Mesenchymal stem cell (in vitro differentiated cells and primary cell): ENCODE data around the gene FES.

Source experiments
- DNase-seq: peaks from one replicate; pipeline ENCODE4 v3.0.0-alpha.2; 2013
- H2AFZ ChIP-seq: one replicate; pipeline ENCODE4 v1.6.1; 2013; ENCODE audit warnings: low read depth, mild to moderate bottlenecking, control low read depth, inconsistent platforms, low read length, moderate library complexity
- H2AK5ac ChIP-seq: 2 replicates; pipeline ENCODE4 v1.6.1; 2013; ENCODE audit warnings: low read length, moderate library complexity, mild to moderate bottlenecking, inconsistent platforms; ENCODE audit not compliant: severe bottlenecking
- H2BK120ac ChIP-seq: one replicate; pipeline ENCODE4 v1.6.1; 2013; ENCODE audit warnings: low read depth, mild to moderate bottlenecking, inconsistent platforms, low read length, moderate library complexity
- H2BK12ac ChIP-seq, 2 experiments: one replicate each; pipeline ENCODE4 v1.6.1; 2013; ENCODE audit warnings: inconsistent platforms in 2 of 2, low read length in 2 of 2, mild to moderate bottlenecking in 2 of 2, moderate library complexity in 2 of 2, control low read depth in 1 of 2
- H2BK15ac ChIP-seq: one replicate; pipeline ENCODE4 v1.6.1; 2013; ENCODE audit warnings: mild to moderate bottlenecking, low read depth, inconsistent platforms; ENCODE audit not compliant: poor library complexity, severe bottlenecking
- H2BK5ac ChIP-seq: 2 replicates; pipeline ENCODE4 v1.6.1; 2013; ENCODE audit warnings: low read depth, mild to moderate bottlenecking, low read length, control low read depth, inconsistent platforms; ENCODE audit not compliant: poor library complexity, severe bottlenecking
- H3K14ac ChIP-seq, 2 experiments: one replicate each; pipeline ENCODE4 v1.6.1; 2013; ENCODE audit warnings: inconsistent platforms in 2 of 2, low read length in 2 of 2, control low read depth in 1 of 2, mild to moderate bottlenecking in 1 of 2, moderate library complexity in 1 of 2
- H3K18ac ChIP-seq, 2 experiments: one replicate each; pipeline ENCODE4 v1.6.1; 2013; ENCODE audit warnings: inconsistent platforms in 2 of 2, low read length in 2 of 2, control low read depth in 1 of 2, low read depth in 1 of 2, mild to moderate bottlenecking in 1 of 2
- H3K23ac ChIP-seq, 2 experiments: one replicate each; pipeline ENCODE4 v1.6.1; 2013; ENCODE audit warnings: inconsistent platforms in 2 of 2, low read length in 2 of 2, mild to moderate bottlenecking in 2 of 2, moderate library complexity in 2 of 2, control low read depth in 1 of 2
- H3K27ac ChIP-seq: 2 replicates; pipeline ENCODE4 v1.5.1; 2013; ENCODE audit warnings: mild to moderate bottlenecking, moderate library complexity, low read length, control low read depth, inconsistent platforms; ENCODE audit not compliant: poor library complexity, severe bottlenecking
- H3K27me3 ChIP-seq, 2 experiments: 2 replicates each; pipeline versions ENCODE4 v1.6.1 to v1.7.0; 2013; ENCODE audit warnings: low read length in 2 of 2, mild to moderate bottlenecking in 2 of 2, moderate library complexity in 2 of 2, control low read depth in 1 of 2, inconsistent platforms in 1 of 2; ENCODE audit not compliant: control insufficient read depth in 1 of 2, insufficient read depth in 1 of 2
- H3K36me3 ChIP-seq, 2 experiments: 2 replicates each; pipeline versions ENCODE4 v1.6.1 to v1.7.0; 2013; ENCODE audit warnings: low read length in 2 of 2, control low read depth in 1 of 2, inconsistent platforms in 1 of 2, low read depth in 1 of 2, mild to moderate bottlenecking in 1 of 2; ENCODE audit not compliant: insufficient read depth in 2 of 2, control insufficient read depth in 1 of 2
- H3K4ac ChIP-seq, 2 experiments: one replicate each; pipeline ENCODE4 v1.6.1; 2013; ENCODE audit warnings: inconsistent platforms in 2 of 2, low read length in 2 of 2, mild to moderate bottlenecking in 2 of 2, moderate library complexity in 2 of 2, control low read depth in 1 of 2, low read depth in 1 of 2
- H3K4me1 ChIP-seq: 2 replicates; pipeline ENCODE4 v1.6.1; 2013; ENCODE audit warnings: low read depth, low read length, control low read depth; ENCODE audit not compliant: control insufficient read depth, insufficient read depth
- H3K4me2 ChIP-seq: 2 replicates; pipeline ENCODE4 v1.6.1; 2013; ENCODE audit warnings: low read length, mild to moderate bottlenecking, inconsistent platforms; ENCODE audit not compliant: poor library complexity, severe bottlenecking
- H3K4me3 ChIP-seq, 2 experiments: 2 replicates each; pipeline versions ENCODE4 v1.5.1 to v1.7.0; 2013; ENCODE audit warnings: low read length in 2 of 2, mild to moderate bottlenecking in 2 of 2, control low read depth in 1 of 2, low read depth in 1 of 2; ENCODE audit not compliant: insufficient read depth in 1 of 2
- H3K79me1 ChIP-seq: replicated peaks from 2 replicates; pipeline ENCODE4 v1.6.1; 2013; ENCODE audit warnings: mild to moderate bottlenecking, control low read depth, low read length, inconsistent platforms; ENCODE audit not compliant: poor library complexity, severe bottlenecking
- H3K9ac ChIP-seq: 2 replicates; pipeline ENCODE4 v1.7.0; 2013; ENCODE audit warnings: mild to moderate bottlenecking, low read length, moderate library complexity
- H3K9me3 ChIP-seq: 2 replicates; pipeline ENCODE4 v1.7.0; 2013; ENCODE audit warnings: mild to moderate bottlenecking, low read length; ENCODE audit not compliant: control insufficient read depth
- H4K8ac ChIP-seq: one replicate; pipeline ENCODE4 v1.6.1; 2013; ENCODE audit warnings: inconsistent platforms, mild to moderate bottlenecking, low read length, moderate library complexity
- H4K91ac ChIP-seq: one replicate; pipeline ENCODE4 v1.6.1; 2013; ENCODE audit warnings: mild to moderate bottlenecking, low read length, inconsistent platforms
- WGBS: methylation state at CpG from one replicate; pipeline ENCODE4 v1.1.7; 2013; ENCODE audit warnings: mixed read lengths; 5-methylcytosine and 5-hydroxymethylcytosine counted together

FES gene

DNA sequence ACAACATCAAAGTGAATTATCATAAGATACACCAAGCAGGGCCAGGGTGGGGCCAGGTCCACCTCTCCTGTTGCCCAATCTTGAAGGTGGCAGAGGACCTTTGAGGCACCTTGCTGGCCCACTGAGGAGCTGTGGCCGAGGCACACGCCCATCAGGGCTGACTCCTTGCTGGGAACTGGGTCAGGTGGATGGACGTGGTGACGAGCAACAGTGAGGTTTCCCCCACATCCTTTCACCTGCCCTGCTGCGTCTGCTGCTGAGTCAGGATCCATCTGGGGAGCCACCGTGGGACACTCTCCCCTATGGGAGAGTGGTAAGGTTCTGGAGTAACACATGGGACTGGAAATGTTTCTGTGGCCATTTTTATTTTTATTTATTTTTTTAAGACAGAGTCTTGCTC is 33.2 kb upstream of the FES start:
- H3K9me3 ChIP-seq: no peaks in the 10 kb centered on the region
- H3K36me3 ChIP-seq: no peaks in the 10 kb centered on the region
- no peaks in the 10 kb centered on the region for H3K27me3 ChIP-seq
- WGBS: 100% methylated on average over 5 of the region's 6 CpGs
- H3K23ac ChIP-seq: no peak overlapping the region
- H3K4me1 ChIP-seq: peaks cover 11% of the 10 kb centered on the region
- H3K4ac ChIP-seq: no peak overlapping the region
- no peaks in the 10 kb centered on the region for H3K79me1 ChIP-seq
- no peak overlapping the region for H2BK5ac ChIP-seq
- no peak overlapping the region for H3K9ac ChIP-seq
- no peak overlapping the region for H3K14ac ChIP-seq
- peak overlapping the region; percentile 82 for H4K91ac ChIP-seq
- H4K8ac ChIP-seq: no peak overlapping the region
- no peak for DNase-seq
- no peak overlapping the region for H2BK12ac ChIP-seq
- H2BK15ac ChIP-seq: no peak overlapping the region
- no peak overlapping the region for H2AK5ac ChIP-seq
- no peak overlapping the region for H3K27ac ChIP-seq
- no peak overlapping the region for H3K4me2 ChIP-seq
- no peak overlapping the region for H2BK120ac ChIP-seq
- no peak overlapping the region for H3K4me3 ChIP-seq
- H2AFZ ChIP-seq: no peak overlapping the region
- no peak overlapping the region for H3K18ac ChIP-seq

DNA sequence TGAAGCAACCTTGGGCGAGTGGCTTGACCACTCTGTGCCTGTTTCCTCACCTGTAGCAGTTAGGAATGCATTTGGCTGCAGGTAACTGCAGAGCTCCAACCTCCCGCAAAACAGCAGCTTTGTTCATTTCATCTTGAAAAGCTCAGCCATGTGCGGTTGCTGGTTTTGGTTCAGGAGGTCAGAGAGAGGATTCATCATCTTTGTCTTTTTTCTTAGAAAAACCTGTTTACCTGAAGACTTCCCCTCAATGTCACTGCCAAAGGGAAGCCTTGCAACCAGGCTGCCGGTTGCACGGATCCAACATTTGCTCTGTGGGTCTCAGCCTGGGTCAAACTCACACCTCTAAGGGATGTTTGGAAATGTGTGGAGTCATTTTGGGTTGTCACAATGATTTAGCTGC is 32.4 kb upstream of the FES start:
- H3K4ac ChIP-seq: no peak overlapping the region
- H3K27ac ChIP-seq: no peak overlapping the region
- no peak overlapping the region for H2BK120ac ChIP-seq
- no peak overlapping the region for H3K23ac ChIP-seq
- H4K8ac ChIP-seq: no peak overlapping the region
- no peak for DNase-seq
- no peak overlapping the region for H3K14ac ChIP-seq
- no peak overlapping the region for H3K4me2 ChIP-seq
- H3K79me1 ChIP-seq: no peaks in the 10 kb centered on the region
- no peak overlapping the region for H2BK12ac ChIP-seq
- no peak overlapping the region for H2BK5ac ChIP-seq
- no peak overlapping the region for H2AK5ac ChIP-seq
- H3K4me3 ChIP-seq: no peak overlapping the region
- no peak overlapping the region for H2BK15ac ChIP-seq
- H3K9ac ChIP-seq: no peak overlapping the region
- H2AFZ ChIP-seq: no peak overlapping the region
- H4K91ac ChIP-seq: no peak overlapping the region
- H3K27me3 ChIP-seq: no peaks in the 10 kb centered on the region
- H3K4me1 ChIP-seq: peaks cover 11% of the 10 kb centered on the region
- H3K36me3 ChIP-seq: no peaks in the 10 kb centered on the region
- H3K18ac ChIP-seq: no peak overlapping the region
- 95% methylated on average over 5 of the region's 5 CpGs for WGBS
- H3K9me3 ChIP-seq: no peaks in the 10 kb centered on the region

- Histone ChIP-seq H3K9me3 (no peaks in the 10 kb centered on the region), H3K27ac (no peak overlapping the region), H3K4me2 (no peak overlapping the region), H3K4me3 (no peak overlapping the region), H2AK5ac (no peak overlapping the region), H3K14ac (no peak overlapping the region), H3K18ac (peak overlapping the region in 1 of 2 experiments; percentile 54), H2BK12ac (peak overlapping the region in 1 of 2 experiments; percentile 6), H4K91ac (no peak overlapping the region), H3K9ac (no peak overlapping the region), H2BK15ac (no peak overlapping the region), H2BK120ac (no peak overlapping the region), H3K4ac (no peak overlapping the region), H3K27me3 (no peaks in the 10 kb centered on the region), H3K79me1 (no peaks in the 10 kb centered on the region), H2BK5ac (no peak overlapping the region), H2AFZ (no peak overlapping the region), H3K36me3 (no peaks in the 10 kb centered on the region), H4K8ac (peak overlapping the region; percentile 69), H3K4me1 (peaks cover 16% of the 10 kb centered on the region), H3K23ac (no peak overlapping the region)
- 88% methylated on average over 9 of the region's 9 CpGs for WGBS
- DNase-seq: no peak
These were observed 29.2 kb upstream of the FES start for GRCh38 chr15:90855139-90855538.

DNA sequence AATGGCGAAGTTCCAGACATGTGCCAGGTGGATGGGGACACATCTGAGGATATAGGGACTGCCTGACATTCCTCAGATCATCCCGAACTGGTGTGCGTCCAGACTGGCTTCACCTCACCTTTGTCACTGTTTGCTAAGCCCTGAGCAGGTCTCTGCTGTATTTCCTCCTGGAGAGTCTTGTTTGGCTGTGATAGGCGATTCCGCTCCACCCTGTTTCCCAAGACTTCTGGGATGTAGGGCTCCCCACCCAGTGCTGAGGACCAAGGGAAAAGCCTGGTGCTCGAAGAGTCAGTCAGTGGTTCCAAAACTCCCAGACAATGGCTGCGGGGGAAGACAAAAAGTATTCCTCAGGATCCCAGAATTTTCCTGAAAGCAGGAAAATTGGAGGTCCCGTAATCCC is 27.0 kb upstream of the FES start:
- H3K36me3 ChIP-seq: no peaks in the 10 kb centered on the region
- no peak overlapping the region for H3K4me3 ChIP-seq
- H3K9ac ChIP-seq: no peak overlapping the region
- 98% methylated on average over 8 of the region's 8 CpGs for WGBS
- no peak overlapping the region for H2BK120ac ChIP-seq
- H3K14ac ChIP-seq: no peak overlapping the region
- H2AK5ac ChIP-seq: no peak overlapping the region
- H3K4ac ChIP-seq: peak overlapping the region in 1 of 2 experiments; percentile 24
- H4K8ac ChIP-seq: no peak overlapping the region
- no peak overlapping the region for H3K4me2 ChIP-seq
- no peaks in the 10 kb centered on the region for H3K79me1 ChIP-seq
- no peak overlapping the region for H2BK12ac ChIP-seq
- no peak overlapping the region for H4K91ac ChIP-seq
- no peak overlapping the region for H2AFZ ChIP-seq
- no peak overlapping the region for H2BK5ac ChIP-seq
- H3K27me3 ChIP-seq: no peaks in the 10 kb centered on the region
- H3K9me3 ChIP-seq: no peaks in the 10 kb centered on the region
- H3K4me1 ChIP-seq: peaks cover 12% of the 10 kb centered on the region
- H3K23ac ChIP-seq: no peak overlapping the region
- H3K18ac ChIP-seq: no peak overlapping the region
- no peak overlapping the region for H2BK15ac ChIP-seq
- no peak overlapping the region for H3K27ac ChIP-seq
- no peak for DNase-seq
